CD14-positive monocyte (primary cell): Measurements from ENCODE around the gene KRIT1. TPM values are rescaled to one million over a fixed set of nuclear protein-coding genes. Genes with fewer than 3 reads are reported as not detected.

Experiments
- DNase-seq, 3 donors: peaks; one replicate each; pipeline ENCODE4 v3.0.0-alpha.2; 2011 to 2022
- H2AFZ ChIP-seq: 2 replicates; pipeline ENCODE4 v1.6.0; 2012; ENCODE audit warnings: mild to moderate bottlenecking, low read depth, low read length, inconsistent platforms; ENCODE audit not compliant: insufficient read depth, poor library complexity, severe bottlenecking
- H3K27ac ChIP-seq, 2 donors: 1 replicate in 1 of 2; 2 replicates in 1 of 2; pipeline ENCODE4 v1.5.1; 2012 to 2013; ENCODE audit warnings: low read length in 2 of 2, control low read depth in 1 of 2, inconsistent platforms in 1 of 2, low read depth in 1 of 2, mild to moderate bottlenecking in 1 of 2
- H3K27me3 ChIP-seq, 2 donors: one replicate each; pipeline versions ENCODE4 v1.6.0 to v1.6.1; 2011 to 2013; ENCODE audit warnings: low read length in 2 of 2; ENCODE audit not compliant: control insufficient read depth in 2 of 2, insufficient read depth in 2 of 2
- H3K36me3 ChIP-seq, 2 donors: replicated peaks in 1 of 2; 1 replicate in 1 of 2; 2 replicates in 1 of 2; pipeline versions ENCODE4 v1.5.1 to v1.6.1; 2012 to 2013; ENCODE audit warnings: low read length in 2 of 2, control low read depth in 1 of 2, inconsistent platforms in 1 of 2, mild to moderate bottlenecking in 1 of 2; ENCODE audit not compliant: insufficient read depth in 2 of 2, control insufficient read depth in 1 of 2
- H3K4me1 ChIP-seq, 2 donors: 1 replicate in 1 of 2; 2 replicates in 1 of 2; pipeline versions ENCODE4 v1.5.1 to v1.6.1; 2012 to 2013; ENCODE audit warnings: low read length in 2 of 2, control low read depth in 1 of 2, inconsistent platforms in 1 of 2, mild to moderate bottlenecking in 1 of 2, moderate library complexity in 1 of 2; ENCODE audit not compliant: insufficient read depth in 2 of 2, control insufficient read depth in 1 of 2
- H3K4me2 ChIP-seq: replicated peaks from 2 replicates; pipeline ENCODE3; 2012; ENCODE audit warnings: low read length, moderate library complexity, mild to moderate bottlenecking; ENCODE audit not compliant: poor library complexity, severe bottlenecking; ENCODE audit errors: extremely low read depth
- H3K4me3 ChIP-seq, 3 experiments: fragments of 200-600 bp in 1 of 3; sonication (generic) in 1 of 3; replicated peaks in 1 of 3; 1 replicate in 2 of 3; 2 replicates in 1 of 3; pipeline ENCODE4 v1.5.1; 2011 to 2013; ENCODE audit warnings: low read length in 3 of 3, mild to moderate bottlenecking in 3 of 3, control low read depth in 2 of 3, low read depth in 2 of 3, inconsistent platforms in 1 of 3, moderate library complexity in 1 of 3
- H3K79me2 ChIP-seq: 2 replicates; pipeline ENCODE4 v1.6.0; 2012; ENCODE audit warnings: mild to moderate bottlenecking, control low read depth, inconsistent platforms, low read length, moderate library complexity; ENCODE audit not compliant: insufficient read depth
- H3K9ac ChIP-seq: 2 replicates; pipeline ENCODE4 v1.6.0; 2017; ENCODE audit warnings: low read length, mild to moderate bottlenecking; ENCODE audit not compliant: insufficient read depth, poor library complexity, severe bottlenecking
- H3K9me3 ChIP-seq, 2 donors: replicated peaks in 1 of 2; 1 replicate in 1 of 2; 2 replicates in 1 of 2; pipeline versions ENCODE4 v1.5.1 to v1.6.1; 2012 to 2013; ENCODE audit warnings: low read length in 2 of 2, control low read depth in 1 of 2; ENCODE audit not compliant: control insufficient read depth in 1 of 2, insufficient read depth in 1 of 2
- H4K20me1 ChIP-seq: 2 replicates; pipeline ENCODE4 v1.6.0; 2012; ENCODE audit warnings: mild to moderate bottlenecking, low read length, control low read depth, moderate library complexity; ENCODE audit not compliant: insufficient read depth
- H3K27ac Mint-ChIP-seq, 7 donors: one replicate each; pipeline ENCODE4 v1.8.0; 2020; ENCODE audit warnings: mild to moderate bottlenecking in 7 of 7, mixed read lengths in 7 of 7, moderate library complexity in 6 of 7, inconsistent platforms in 2 of 7
- H3K27me3 Mint-ChIP-seq, 3 donors: one replicate each; pipeline ENCODE4 v1.8.0; 2021 to 2022; ENCODE audit warnings: low read depth in 3 of 3, mild to moderate bottlenecking in 3 of 3, mixed read lengths in 3 of 3, moderate library complexity in 3 of 3, inconsistent platforms in 1 of 3
- H3K36me3 Mint-ChIP-seq, 2 donors: one replicate each; pipeline ENCODE4 v1.8.0; 2020; ENCODE audit warnings: mixed read lengths in 2 of 2, inconsistent platforms in 1 of 2, mild to moderate bottlenecking in 1 of 2
- H3K4me1 Mint-ChIP-seq: one replicate; pipeline ENCODE4 v1.8.0; 2020; ENCODE audit warnings: mild to moderate bottlenecking, mixed read lengths
- H3K4me3 Mint-ChIP-seq, 2 donors: one replicate each; pipeline ENCODE4 v1.8.0; 2020; ENCODE audit warnings: mild to moderate bottlenecking in 2 of 2, mixed read lengths in 2 of 2, moderate library complexity in 1 of 2
- H3K9me3 Mint-ChIP-seq, 7 donors: one replicate each; pipeline ENCODE4 v1.8.0; 2020 to 2022; ENCODE audit warnings: mixed read lengths in 7 of 7, mild to moderate bottlenecking in 6 of 7, moderate library complexity in 6 of 7, inconsistent platforms in 2 of 7
- CTCF ChIP-seq: fragments of 200-600 bp; IDR thresholded peaks from one replicate; pipeline ENCODE4 v1.8.0; 2022; ENCODE audit warnings: antibody characterized with exemption, mild to moderate bottlenecking
- WGBS: methylation state at CpG from one replicate; pipeline ENCODE4 v1.1.5; 2013; ENCODE audit warnings: missing lambda C conversion rate; ENCODE audit not compliant: insufficient coverage; 5-methylcytosine and 5-hydroxymethylcytosine counted together
- intact Hi-C, 2 donors: fragments of 100-400 bp; cut with micrococcal nuclease; formaldehyde crosslinking; loops; one replicate each; pipeline versions ENCODE4 v1.15.0 to v1.15.1; 2023
- polyA plus RNA-seq, 3 donors: library from polyadenylated mRNA; depleted of rRNA in 1 of 3; unstranded in 2 of 3; stranded (reverse) in 1 of 3; fragments of 300-500 nt in 2 of 3; fragments of >200 nt in 1 of 3; fragmentation: Illumina TruSeq in 2 of 3; gene quantifications; 1 replicate in 2 of 3; 2 replicates in 1 of 3; pipeline ENCODE4 v1.2.3, GENCODE V29; 2012 to 2021

KRIT1 gene
- polyA plus RNA-seq, 3 donors, result 4.7 to 28.8 (median 6.8) TPM

GRCh38 chr7:92221766-92222165 is 23.9 kb downstream of the KRIT1 start:
- no peak overlapping the region for H3K9ac ChIP-seq
- Mint-ChIP-seq H3K27ac (no peak overlapping the region), H3K4me3 (no peak overlapping the region), H3K36me3 (peaks cover 70 to 80% of the 10 kb centered on the region in 2 donors), H3K27me3 (no peaks in the 10 kb centered on the region), H3K9me3 (no peaks in the 10 kb centered on the region), H3K4me1 (no peaks in the 10 kb centered on the region)
- H3K27me3 ChIP-seq, result no peaks in the 10 kb centered on the region
- DNase-seq, result no peak
- no peak overlapping the region for H3K4me3 ChIP-seq
- H3K4me1 ChIP-seq, result no peaks in the 10 kb centered on the region
- no peak overlapping the region for H3K4me2 ChIP-seq
- intact Hi-C loops, result no loop called here
- no peaks in the 10 kb centered on the region for H3K79me2 ChIP-seq
- TF ChIP-seq CTCF, result no peak
- H4K20me1 ChIP-seq, result no peaks in the 10 kb centered on the region
- no peak overlapping the region for H2AFZ ChIP-seq
- WGBS, result no CpG with 5 or more reads among the region's 3 CpGs
- no peaks in the 10 kb centered on the region for H3K9me3 ChIP-seq
- peaks cover 95 to 98% of the 10 kb centered on the region in 2 donors for H3K36me3 ChIP-seq
- H3K27ac ChIP-seq, result no peak overlapping the region

DNA sequence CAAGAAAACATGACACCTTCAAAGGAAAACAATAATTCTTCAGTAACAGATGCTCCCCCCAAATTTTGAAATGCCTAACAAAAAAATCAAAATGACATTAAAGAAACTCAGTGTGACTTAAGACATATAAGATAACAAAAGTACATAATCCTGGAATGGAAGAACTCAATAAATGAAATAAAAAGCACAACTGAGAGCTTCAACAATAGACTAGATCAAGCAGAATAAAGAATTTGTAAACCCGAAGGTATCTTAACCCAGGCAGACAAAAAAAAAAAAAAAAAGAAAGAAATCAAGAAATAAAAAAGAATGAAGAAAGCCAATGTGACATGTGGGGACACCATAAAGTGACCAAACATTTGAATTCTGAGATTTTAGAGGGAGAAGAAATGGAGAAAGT is 39.0 kb downstream of the KRIT1 start:
- Histone ChIP-seq H3K27me3 (no peaks in the 10 kb centered on the region), H3K4me2 (no peak overlapping the region), H3K9ac (no peak overlapping the region), H3K4me1 (no peaks in the 10 kb centered on the region), H4K20me1 (no peaks in the 10 kb centered on the region), H3K79me2 (no peaks in the 10 kb centered on the region), H3K36me3 (peaks cover 74 to 100% of the 10 kb centered on the region in 2 donors), H3K27ac (no peak overlapping the region), H3K4me3 (no peak overlapping the region), H2AFZ (no peak overlapping the region), H3K9me3 (peaks cover 6 to 9% of the 10 kb centered on the region in 2 donors)
- no peak for TF ChIP-seq CTCF
- no peaks in the 10 kb centered on the region for H3K4me1 Mint-ChIP-seq
- WGBS, result no CpG with 5 or more reads among the region's 1 CpG
- H3K27ac Mint-ChIP-seq, result no peak overlapping the region
- no peak for DNase-seq
- H3K36me3 Mint-ChIP-seq, result peaks cover 84 to 90% of the 10 kb centered on the region in 2 donors
- H3K4me3 Mint-ChIP-seq, result no peak overlapping the region
- H3K9me3 Mint-ChIP-seq, result peaks cover 11 to 16% (median 13%) of the 10 kb centered on the region in 7 donors
- intact Hi-C loops, result no loop called here
- no peaks in the 10 kb centered on the region for H3K27me3 Mint-ChIP-seq
